ENCODE results near the gene MAST2. TPM values are rescaled to one million over a fixed set of nuclear protein-coding genes. Genes with fewer than 3 reads are reported as not detected.

The MAST2 gene
- total and polyA plus RNA-seq, 2 of the 13 experiments (the other 11 are each of a cell fraction or from before 2014, with no cell fraction given): 15.3 to 23.0 TPM

- TF ChIP-seq BRF2 (CRISPR knock-in tag; IDR thresholded peaks at IDR 0.05): no peak
- TF ChIP-seq SUZ12 (IDR thresholded peaks at IDR 0.05; ENCODE audit: low read depth, low read length): no peak
- TF ChIP-seq BCL3 (CRISPR knock-in tag; IDR thresholded peaks at IDR 0.05): no peak
- TF ChIP-seq ARNTL (CRISPR knock-in tag; IDR thresholded peaks at IDR 0.05): no peak
Observed at GRCh38 chr1:46020010-46020409, 216.6 kb downstream of the MAST2 start (continued).

GRCh38 chr1:46021046-46021996 lies 217.9 kb downstream of the MAST2 start:
- ChIA-PET POLR2A (no interaction called here), CTCF (ENCODE audit: low intra/inter-chr PET ratio, low total read pairs) (no interaction called here)
- FAIRE-seq (no peak), ATAC-seq (no peak), DNase-seq (ENCODE audit: low spot score) (no peak)
- H3K4me3 ChIP-seq (replicated peaks in 1 of 3; ENCODE audit: insufficient read depth in 1 of 3, low read depth in 2 of 3, low read length in 3 of 3): no peak overlapping the region
- no peaks in the 10 kb centered on the region for H3K79me2 ChIP-seq (ENCODE audit: insufficient read depth, low read length)
- no TSS peak for BruUV-seq (replicated peaks)
- H3K27me3 ChIP-seq (ENCODE audit: control insufficient read depth in 1 of 2, insufficient read depth in 2 of 2, low read length in 2 of 2): no peaks in the 10 kb centered on the region
- WGBS (ENCODE audit: low lambda C conversion rate): 93% methylated on average over 2 of the region's 2 CpGs
- in situ Hi-C loops (cut with HindIII; ENCODE audit: extremely low pct_ligation_motif_present, low pct_unique_long_range_greater_than_20kb) (no loop called here), intact Hi-C loops (cut with micrococcal nuclease; ENCODE audit: unreplicated experiment) (no loop called here)
- no peak overlapping the region for H3K27ac ChIP-seq (ENCODE audit: extremely low read length, insufficient read depth, low read length)
- H2AFZ ChIP-seq (ENCODE audit: low read length): no peak overlapping the region
- H3K4me2 ChIP-seq (ENCODE audit: low read depth, low read length): no peak overlapping the region
- no peaks in the 10 kb centered on the region for H3K4me1 ChIP-seq (ENCODE audit: insufficient read depth, low read length)
- TF ChIP-seq NRL (CRISPR knock-in tag; IDR thresholded peaks at IDR 0.05; ENCODE audit: borderline replicate concordance) (no peak), ZSCAN21 (CRISPR knock-in tag; IDR thresholded peaks at IDR 0.05; ENCODE audit: borderline replicate concordance) (no peak), ZNF768 (CRISPR knock-in tag; IDR thresholded peaks at IDR 0.05) (no peak), CHCHD3 (CRISPR knock-in tag; IDR thresholded peaks at IDR 0.05) (no peak), TCF12 (IDR thresholded peaks at IDR 0.05) (no peak), TCF12 (CRISPR knock-in tag; IDR thresholded peaks at IDR 0.05) (no peak), ZNF558 (CRISPR knock-in tag; IDR thresholded peaks at IDR 0.05; ENCODE audit: borderline replicate concordance) (no peak), CC2D1A (CRISPR knock-in tag; IDR thresholded peaks at IDR 0.05) (no peak), MYC (CRISPR knock-in tag; IDR thresholded peaks at IDR 0.05; ENCODE audit: borderline replicate concordance) (no peak), RARG (CRISPR knock-in tag; IDR thresholded peaks at IDR 0.05; ENCODE audit: low read depth) (no peak), PHF5A (CRISPR knock-in tag; IDR thresholded peaks at IDR 0.05; ENCODE audit: low read depth, unreplicated experiment) (no peak), FOSL2 (CRISPR knock-in tag; IDR thresholded peaks at IDR 0.05) (no peak)
- peaks cover 18 to 35% of the 10 kb centered on the region in 2 experiments for H3K36me3 ChIP-seq (replicated peaks in 1 of 2; ENCODE audit: control insufficient read depth in 1 of 2, insufficient read depth in 2 of 2, low read length in 2 of 2)
- no peaks in the 10 kb centered on the region for H4K20me1 ChIP-seq (ENCODE audit: insufficient read depth, low read length)
- no peaks in the 10 kb centered on the region for H3K9me3 ChIP-seq (ENCODE audit: low read length)
- H3K9ac ChIP-seq (ENCODE audit: insufficient read depth, low read depth, low read length): no peak overlapping the region

Data from HepG2 (cell line).